Measurements from ENCODE around the gene KNCN.

- TF ChIP-seq, protein P1, sequence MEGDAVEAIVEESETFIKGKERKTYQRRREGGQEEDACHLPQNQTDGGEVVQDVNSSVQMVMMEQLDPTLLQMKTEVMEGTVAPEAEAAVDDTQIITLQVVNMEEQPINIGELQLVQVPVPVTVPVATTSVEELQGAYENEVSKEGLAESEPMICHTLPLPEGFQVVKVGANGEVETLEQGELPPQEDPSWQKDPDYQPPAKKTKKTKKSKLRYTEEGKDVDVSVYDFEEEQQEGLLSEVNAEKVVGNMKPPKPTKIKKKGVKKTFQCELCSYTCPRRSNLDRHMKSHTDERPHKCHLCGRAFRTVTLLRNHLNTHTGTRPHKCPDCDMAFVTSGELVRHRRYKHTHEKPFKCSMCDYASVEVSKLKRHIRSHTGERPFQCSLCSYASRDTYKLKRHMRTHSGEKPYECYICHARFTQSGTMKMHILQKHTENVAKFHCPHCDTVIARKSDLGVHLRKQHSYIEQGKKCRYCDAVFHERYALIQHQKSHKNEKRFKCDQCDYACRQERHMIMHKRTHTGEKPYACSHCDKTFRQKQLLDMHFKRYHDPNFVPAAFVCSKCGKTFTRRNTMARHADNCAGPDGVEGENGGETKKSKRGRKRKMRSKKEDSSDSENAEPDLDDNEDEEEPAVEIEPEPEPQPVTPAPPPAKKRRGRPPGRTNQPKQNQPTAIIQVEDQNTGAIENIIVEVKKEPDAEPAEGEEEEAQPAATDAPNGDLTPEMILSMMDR (IDR thresholded peaks at IDR 0.05) = no peak
- TF ChIP-seq POLR2A (IDR thresholded peaks at IDR 0.05) = no peak
Observed at GRCh38 chr1:46555826-46556619, 4.6 kb upstream of the KNCN start.
